Type B pancreatic cell (in vitro differentiated cells): ENCODE results near the gene LIPA. TPM values are rescaled to one million over a fixed set of nuclear protein-coding genes. Genes with fewer than 3 reads are reported as not detected.

Experiments used
- DNase-seq: peaks from one replicate; pipeline ENCODE4 v3.0.0; 2021; ENCODE audit warnings: mixed read lengths; ENCODE audit not compliant: unreplicated experiment; ENCODE audit errors: extremely low spot score
- H3K27ac Mint-ChIP-seq: 2 replicates; pipeline ENCODE4 v1.8.0; 2021; ENCODE audit warnings: mild to moderate bottlenecking, mixed read lengths
- H3K27me3 Mint-ChIP-seq: 2 replicates; pipeline ENCODE4 v1.8.0; 2021; ENCODE audit warnings: mixed read lengths
- H3K36me3 Mint-ChIP-seq: 2 replicates; pipeline ENCODE4 v1.8.0; 2021; ENCODE audit warnings: mixed read lengths
- H3K4me1 Mint-ChIP-seq: one replicate; pipeline ENCODE4 v1.8.0; 2021; ENCODE audit warnings: mixed read lengths; ENCODE audit not compliant: unreplicated experiment
- H3K4me3 Mint-ChIP-seq: 2 replicates; pipeline ENCODE4 v1.8.0; 2021; ENCODE audit warnings: mild to moderate bottlenecking, mixed read lengths
- H3K9me3 Mint-ChIP-seq: 2 replicates; pipeline ENCODE4 v1.8.0; 2021; ENCODE audit warnings: mixed read lengths
- CTCF ChIP-seq: fragments of 200-600 bp; sonication (generic); conservative IDR thresholded peaks from 2 replicates; pipeline ENCODE4 v1.5.0; 2021; ENCODE audit warnings: antibody characterized with exemption, mild to moderate bottlenecking
- total RNA-seq: library from RNA; stranded (reverse); gene quantifications from 2 replicates; pipeline ENCODE4 v1.2.1, GENCODE V29; 2021; ENCODE audit warnings: low replicate concordance

Gene LIPA
- total RNA-seq, 1 donor from 2014 or later: 46.4 TPM

- no peak for TF ChIP-seq CTCF
- Mint-ChIP-seq H3K27ac (no peak overlapping the region), H3K9me3 (no peaks in the 10 kb centered on the region), H3K27me3 (no peaks in the 10 kb centered on the region), H3K4me1 (peaks cover 13% of the 10 kb centered on the region), H3K36me3 (no peaks in the 10 kb centered on the region), H3K4me3 (no peak overlapping the region)
- DNase-seq: no peak
Observed at GRCh38 chr10:89269433-89270152, 18.0 kb upstream of the LIPA start.

GRCh38 chr10:89266721-89267453 is 15.3 kb upstream of the LIPA start:
- Mint-ChIP-seq H3K4me3 (no peak overlapping the region), H3K4me1 (peaks cover 27% of the 10 kb centered on the region), H3K27me3 (no peaks in the 10 kb centered on the region), H3K36me3 (no peaks in the 10 kb centered on the region), H3K9me3 (no peaks in the 10 kb centered on the region), H3K27ac (no peak overlapping the region)
- no peak for TF ChIP-seq CTCF
- DNase-seq: no peak

- H3K36me3 Mint-ChIP-seq: no peaks in the 10 kb centered on the region
- peaks cover 39% of the 10 kb centered on the region for H3K4me1 Mint-ChIP-seq
- DNase-seq: no peak
- no peaks in the 10 kb centered on the region for H3K9me3 Mint-ChIP-seq
- TF ChIP-seq CTCF: no peak
- no peak overlapping the region for H3K4me3 Mint-ChIP-seq
- no peaks in the 10 kb centered on the region for H3K27me3 Mint-ChIP-seq
- H3K27ac Mint-ChIP-seq: no peak overlapping the region
Observed at GRCh38 chr10:89263531-89263930, 12.0 kb upstream of the LIPA start.

GRCh38 chr10:89263091-89263490 is 11.5 kb upstream of the LIPA start:
- peak overlapping the region; percentile 33 for H3K27ac Mint-ChIP-seq
- no peak for TF ChIP-seq CTCF

GRCh38 chr10:89262086-89263051 is 10.8 kb upstream of the LIPA start:
- no peak for TF ChIP-seq CTCF
- Mint-ChIP-seq H3K4me3 (no peak overlapping the region), H3K27ac (peak overlapping the region; percentile 33), H3K4me1 (peaks cover 40% of the 10 kb centered on the region), H3K36me3 (no peaks in the 10 kb centered on the region), H3K27me3 (peaks cover 2% of the 10 kb centered on the region), H3K9me3 (no peaks in the 10 kb centered on the region)
- no peak for DNase-seq

More at GRCh38 chr10:89263091-89263490, 11.5 kb upstream of the LIPA start:
- no peak overlapping the region for H3K4me3 Mint-ChIP-seq
- DNase-seq: no peak
- peaks cover 39% of the 10 kb centered on the region for H3K4me1 Mint-ChIP-seq
- H3K27me3 Mint-ChIP-seq: no peaks in the 10 kb centered on the region
- no peaks in the 10 kb centered on the region for H3K36me3 Mint-ChIP-seq
- H3K9me3 Mint-ChIP-seq: no peaks in the 10 kb centered on the region
